DMS 273 (cell line): ENCODE measurements around the gene SLC16A9.
A peak's percentile ranks its signal among the peaks of the same experiment; 100 is the strongest.
"Not testable (repeated sequence)": the region's sequence is repeated elsewhere in the genome, so short reads cannot be mapped to it uniquely, and the experiment has no call there.

Experiments used
- DNase-seq: peaks from one replicate; lab custom pipeline; 2025; ENCODE audit not compliant: unreplicated experiment; lab: John Stamatoyannopoulos, UW

SLC16A9 gene, protein sequence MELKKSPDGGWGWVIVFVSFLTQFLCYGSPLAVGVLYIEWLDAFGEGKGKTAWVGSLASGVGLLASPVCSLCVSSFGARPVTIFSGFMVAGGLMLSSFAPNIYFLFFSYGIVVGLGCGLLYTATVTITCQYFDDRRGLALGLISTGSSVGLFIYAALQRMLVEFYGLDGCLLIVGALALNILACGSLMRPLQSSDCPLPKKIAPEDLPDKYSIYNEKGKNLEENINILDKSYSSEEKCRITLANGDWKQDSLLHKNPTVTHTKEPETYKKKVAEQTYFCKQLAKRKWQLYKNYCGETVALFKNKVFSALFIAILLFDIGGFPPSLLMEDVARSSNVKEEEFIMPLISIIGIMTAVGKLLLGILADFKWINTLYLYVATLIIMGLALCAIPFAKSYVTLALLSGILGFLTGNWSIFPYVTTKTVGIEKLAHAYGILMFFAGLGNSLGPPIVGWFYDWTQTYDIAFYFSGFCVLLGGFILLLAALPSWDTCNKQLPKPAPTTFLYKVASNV

DNA sequence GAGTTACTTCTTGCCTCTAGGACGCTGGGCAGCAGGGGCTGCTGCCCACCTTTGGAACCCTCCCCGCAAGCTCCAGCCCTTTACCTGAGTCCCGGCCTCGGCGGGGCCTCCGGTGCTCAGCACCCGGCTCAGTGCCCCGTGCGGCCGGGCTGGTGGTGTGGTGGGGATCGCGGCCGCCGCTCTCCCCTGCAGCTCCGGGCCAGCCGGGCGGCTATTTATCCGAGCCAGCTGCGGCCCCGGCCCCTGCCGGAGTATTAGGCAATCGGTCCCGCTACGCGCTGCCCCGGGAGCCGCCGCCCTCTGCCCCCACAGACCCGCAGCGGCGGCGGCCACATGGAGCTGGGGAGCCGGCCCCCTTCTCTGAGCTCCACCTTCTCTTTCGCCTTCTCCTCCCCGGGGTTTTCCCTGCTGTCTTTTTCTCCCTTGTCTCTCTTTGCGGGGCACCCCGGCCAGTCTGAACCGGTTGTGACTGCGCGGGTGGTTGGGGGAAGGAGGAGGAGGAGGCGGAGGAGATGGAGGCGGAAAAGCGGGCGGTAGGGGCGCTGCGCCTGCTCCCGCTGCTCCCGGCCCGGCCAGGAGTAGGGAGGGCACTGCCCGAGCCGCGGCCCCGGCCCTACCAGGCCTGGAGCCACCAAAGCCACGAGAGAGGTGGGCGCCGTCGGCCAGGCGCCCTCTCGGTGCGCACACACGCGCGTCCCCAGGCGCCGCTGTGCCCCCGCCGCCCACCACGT, at the start of gene SLC16A9:
SLC16A9 (minus strand) TSS at position 456 of the 731 bp plus-strand sequence. CDS start 25,559 bp downstream, outside the sequence.
- DNase-seq, result peak; percentile 77

DNA sequence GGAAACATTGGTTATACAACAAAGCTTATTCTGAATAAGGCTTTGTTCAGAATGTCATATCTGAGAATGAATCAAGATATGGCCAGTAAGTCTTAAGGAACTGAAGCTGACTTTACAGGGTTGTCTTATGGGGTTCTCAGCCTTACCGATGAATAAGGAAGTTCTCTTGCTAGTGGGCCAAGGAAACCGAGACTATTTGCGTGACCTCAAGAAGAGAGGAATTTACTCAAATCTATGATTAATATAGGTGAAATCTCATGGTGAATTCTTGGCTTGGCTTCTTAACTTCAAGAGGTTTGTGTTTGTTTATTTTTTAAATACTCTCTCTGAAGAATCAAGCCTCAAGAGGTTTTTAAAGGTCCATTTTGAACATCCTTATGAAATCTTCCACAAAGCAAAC, 48.3 kb upstream of the SLC16A9 start:
- DNase-seq, result no peak

DNA sequence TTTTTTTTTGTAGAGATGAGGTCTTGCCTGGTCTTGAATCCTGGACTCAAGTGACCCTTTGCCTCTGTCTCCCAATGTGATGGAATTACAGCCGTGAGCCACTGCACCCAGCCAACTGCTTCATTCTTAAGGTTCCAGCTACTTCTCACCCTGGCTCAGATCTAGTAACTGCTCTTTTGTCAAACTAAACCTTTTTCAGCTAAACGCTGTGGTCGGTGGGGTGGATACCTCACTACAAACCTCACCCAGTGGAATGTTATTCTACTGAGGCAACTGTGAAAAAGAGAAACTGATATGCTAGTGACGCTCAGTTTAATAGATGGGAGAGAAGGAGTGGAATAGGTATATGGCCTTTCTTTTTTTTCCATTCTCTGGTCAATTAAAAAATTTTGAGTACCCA, 45.3 kb upstream of the SLC16A9 start:
- no peak for DNase-seq

DNA sequence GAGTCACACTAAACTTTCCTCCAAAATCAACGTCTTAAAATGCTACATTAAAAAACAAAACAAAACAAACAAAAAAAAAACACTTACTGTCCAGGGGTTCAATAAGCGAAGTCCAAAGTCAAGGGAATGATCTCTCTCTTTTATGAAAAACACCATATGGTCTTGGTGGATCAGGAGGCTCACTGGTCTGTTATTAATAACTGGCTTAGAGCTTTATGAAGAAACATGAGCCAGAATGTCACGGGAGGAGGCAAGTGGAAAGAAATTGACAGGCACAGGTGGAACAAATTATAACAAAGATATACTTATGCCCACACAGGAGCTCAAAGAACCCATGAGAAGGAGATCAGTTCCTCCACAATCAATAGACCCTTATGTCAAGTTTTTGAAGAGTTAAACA, 43.6 kb upstream of the SLC16A9 start, which contains the start of gene MRLN:
MRLN (minus strand) TSS at position 189 of the 400 bp plus-strand sequence.
- DNase-seq, result peak; percentile 82

DNA sequence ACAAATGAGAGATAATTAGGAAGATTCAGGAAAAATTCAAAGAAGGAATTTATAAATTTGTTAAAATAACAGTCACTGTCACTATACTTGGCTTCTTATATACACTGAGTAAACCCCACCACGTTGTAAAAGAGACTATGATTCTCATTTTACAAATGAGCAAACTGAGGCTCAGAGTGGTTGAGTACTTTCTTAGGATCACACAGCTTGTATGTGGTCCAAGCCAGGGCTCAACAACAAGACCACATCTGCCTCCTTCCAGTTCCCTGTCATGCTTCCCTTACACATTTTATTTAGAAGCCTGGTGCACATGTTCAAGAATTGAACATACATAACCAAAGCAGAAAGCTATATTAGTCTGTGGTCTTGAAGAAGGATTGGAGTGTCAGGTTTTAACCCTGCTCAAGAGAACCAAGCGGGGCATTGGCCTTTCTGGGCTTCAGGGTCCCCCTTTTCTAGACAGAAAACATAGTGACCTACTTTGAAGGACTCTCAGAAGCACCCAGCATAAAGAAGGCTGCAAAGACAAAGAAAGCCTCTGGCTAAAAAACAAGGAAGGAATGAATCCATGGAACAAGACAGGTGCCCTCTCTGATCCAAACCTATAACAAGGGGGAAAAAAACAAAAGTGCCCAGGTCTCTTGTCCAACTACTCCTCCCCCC, 42.8 kb upstream of the SLC16A9 start:
- DNase-seq, result peak; percentile 43

DNA sequence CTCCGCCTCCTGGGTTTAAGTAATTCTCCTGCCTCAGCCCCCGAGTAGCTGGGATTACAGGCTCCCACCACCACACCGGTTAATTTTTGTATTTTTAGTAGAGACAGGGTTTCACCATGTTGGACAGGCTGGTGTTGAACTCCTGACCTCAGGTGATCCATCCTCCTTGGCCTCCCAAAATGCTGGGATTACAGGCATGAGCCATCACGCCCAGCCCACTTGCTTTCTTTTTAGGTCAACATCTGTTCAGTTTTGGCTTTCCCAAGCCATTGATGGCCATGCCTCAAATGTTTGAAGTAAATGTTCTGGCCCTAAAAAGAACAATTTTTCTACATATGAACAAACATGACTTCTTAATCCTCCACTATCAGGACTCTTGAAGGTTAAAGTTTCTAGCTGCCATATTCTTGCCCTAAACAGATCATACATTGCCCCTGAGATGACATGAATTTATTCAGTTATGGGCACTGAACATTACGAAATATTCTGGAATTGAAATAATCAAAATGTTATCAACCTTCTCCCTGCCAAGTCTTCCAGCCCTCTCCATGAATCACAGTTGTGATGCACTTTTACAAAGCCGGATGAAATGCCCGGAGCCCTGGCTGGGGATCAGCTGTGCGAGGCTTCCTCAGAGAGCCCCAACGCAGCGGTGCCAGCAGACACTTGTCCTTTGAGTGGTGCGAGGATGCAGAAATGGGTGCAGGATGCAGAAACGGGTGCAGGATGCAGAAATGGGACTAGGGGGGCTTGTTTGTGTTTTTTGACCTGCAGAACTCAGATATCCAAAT, 40.7 kb upstream of the SLC16A9 start:
- DNase-seq, result peak; percentile 33

DNA sequence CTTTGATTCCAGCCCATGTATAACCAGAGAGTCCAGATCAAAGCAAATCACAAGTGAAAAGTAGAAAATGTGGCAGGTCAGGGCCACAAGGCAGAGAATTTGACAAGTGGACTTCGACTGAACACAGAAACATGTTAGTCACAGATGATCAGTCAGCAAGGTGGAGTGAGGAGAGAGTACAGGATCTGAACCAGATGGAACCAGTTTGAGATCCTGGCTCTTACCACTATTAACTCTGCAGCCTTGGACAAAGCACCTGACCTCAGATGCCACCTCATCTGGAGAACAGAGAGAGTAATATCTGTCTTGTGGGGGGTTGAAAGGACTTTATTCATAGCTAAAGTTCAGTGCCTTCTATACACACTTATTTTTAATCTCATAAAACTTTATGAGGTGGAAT, 39.2 kb upstream of the SLC16A9 start:
- no peak for DNase-seq

DNA sequence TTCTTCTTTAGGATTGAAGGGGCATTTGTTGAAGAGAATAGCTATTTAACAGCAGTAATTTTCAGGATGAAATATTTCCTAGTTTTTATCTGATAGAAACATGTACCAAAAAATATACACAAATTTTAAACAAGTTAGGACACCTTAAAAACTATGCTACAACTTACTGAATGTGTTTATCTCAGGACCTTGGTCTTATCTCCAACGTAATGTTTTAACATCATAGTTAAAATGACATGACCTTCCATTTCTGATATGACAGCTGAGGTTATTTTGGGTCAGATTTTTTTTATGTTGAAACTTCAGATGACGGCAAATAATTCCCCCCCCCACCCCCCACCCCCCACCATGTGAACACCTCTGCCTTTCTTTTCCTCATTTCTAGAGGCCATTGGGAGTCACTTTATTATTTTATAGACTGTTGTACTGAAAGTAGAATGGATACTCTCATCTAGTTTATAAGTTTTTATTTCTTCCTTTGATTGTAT, 35.6 kb upstream of the SLC16A9 start:
- no peak for DNase-seq

DNA sequence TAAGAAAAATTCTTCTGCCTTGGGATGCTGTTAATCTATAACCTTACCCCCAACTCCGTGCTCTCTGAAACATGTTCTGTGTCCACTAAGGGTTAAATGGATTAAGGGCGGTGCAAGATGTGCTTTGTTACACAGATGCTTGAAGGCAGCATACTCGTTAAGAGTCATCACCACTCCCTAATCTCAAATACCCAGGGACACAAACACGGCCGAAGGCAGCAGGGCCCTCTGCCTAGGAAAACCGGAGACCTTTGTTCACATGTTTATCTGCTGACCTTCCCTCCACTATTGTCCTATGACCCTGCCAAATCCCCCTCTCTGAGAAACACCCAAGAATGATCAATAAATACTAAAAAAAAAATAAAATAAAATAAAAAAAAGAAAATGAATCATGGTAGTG, 35.1 kb upstream of the SLC16A9 start:
- DNase-seq, result not testable (repeated sequence)

DNA sequence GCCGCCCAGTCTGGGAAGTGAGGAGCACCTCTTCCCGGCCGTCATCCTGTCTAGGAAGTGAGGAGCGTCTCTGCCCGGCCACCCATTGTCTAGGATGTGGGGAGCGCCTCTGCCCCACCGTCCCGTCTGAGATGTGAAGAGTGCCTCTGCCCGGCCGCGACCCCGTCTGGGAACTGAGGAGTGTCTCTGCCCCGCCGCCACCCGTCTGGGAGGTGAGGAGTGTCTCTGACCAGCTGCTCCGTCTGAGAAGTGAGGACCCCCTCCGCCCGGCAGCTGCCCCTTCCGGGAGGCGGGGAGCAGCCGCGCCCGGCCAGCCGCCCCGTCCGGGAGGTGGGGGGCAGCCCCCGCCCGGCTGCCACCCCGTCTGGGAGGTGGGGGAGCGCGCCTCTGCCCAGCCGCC, 34.5 kb upstream of the SLC16A9 start:
- DNase-seq, result not testable (repeated sequence)

DNA sequence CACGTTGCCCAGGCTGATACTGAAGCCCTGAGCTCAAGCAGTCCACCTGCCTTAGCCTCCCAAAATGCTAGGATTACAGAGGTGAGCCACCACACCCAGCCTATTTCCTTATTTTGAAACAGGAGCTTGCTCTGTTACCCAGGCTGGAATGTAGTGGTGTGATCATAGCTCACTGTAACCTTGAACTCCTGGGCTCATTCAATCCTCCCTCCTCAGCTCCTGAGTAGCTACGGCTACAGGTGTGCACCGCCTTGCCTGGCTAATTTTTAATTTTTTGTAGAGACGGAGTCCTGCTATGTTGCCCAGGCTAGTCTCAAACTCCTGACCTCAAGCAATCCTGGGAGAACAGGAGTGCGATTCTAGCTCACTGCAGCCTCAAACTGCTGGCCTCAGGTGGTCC, 31.9 kb upstream of the SLC16A9 start:
- DNase-seq, result no peak

DNA sequence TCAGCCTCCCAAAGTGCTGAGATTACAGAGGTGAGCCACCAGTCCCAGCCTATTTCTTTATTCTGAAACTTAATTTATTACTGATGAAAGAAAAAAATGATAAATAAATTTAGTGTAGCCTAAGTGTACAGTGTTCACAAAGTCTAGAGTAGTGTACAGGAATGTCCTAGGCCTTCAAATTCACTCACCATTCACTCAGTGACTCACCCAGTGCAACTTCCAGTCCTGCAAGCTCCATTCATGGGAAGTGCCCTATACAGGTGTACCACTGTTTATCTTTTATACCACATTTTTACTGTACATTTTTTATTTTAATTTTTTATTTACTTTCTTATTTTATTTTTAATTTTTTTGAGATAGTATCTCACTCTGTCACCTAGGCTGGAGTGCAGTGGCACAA, 31.4 kb upstream of the SLC16A9 start:
- no peak for DNase-seq

DNA sequence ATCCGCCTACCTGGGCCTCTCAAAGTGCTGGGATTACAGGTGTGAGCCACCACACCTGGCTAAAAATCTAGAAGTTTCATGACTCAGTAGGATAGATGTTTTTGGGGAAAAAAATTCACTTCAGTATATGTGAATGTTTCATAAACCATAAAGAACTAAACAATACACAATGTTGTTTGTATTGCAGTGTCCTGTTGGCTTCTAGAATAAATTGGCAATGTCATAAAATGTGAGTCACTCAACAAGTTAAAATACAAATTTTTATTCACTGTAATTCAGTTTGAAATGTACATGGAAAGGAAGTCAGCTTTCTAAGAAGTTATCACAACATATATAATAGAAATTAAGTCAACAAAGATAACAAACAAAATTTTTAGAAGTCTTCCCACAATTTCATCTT, 27.1 kb upstream of the SLC16A9 start:
- no peak for DNase-seq

DNA sequence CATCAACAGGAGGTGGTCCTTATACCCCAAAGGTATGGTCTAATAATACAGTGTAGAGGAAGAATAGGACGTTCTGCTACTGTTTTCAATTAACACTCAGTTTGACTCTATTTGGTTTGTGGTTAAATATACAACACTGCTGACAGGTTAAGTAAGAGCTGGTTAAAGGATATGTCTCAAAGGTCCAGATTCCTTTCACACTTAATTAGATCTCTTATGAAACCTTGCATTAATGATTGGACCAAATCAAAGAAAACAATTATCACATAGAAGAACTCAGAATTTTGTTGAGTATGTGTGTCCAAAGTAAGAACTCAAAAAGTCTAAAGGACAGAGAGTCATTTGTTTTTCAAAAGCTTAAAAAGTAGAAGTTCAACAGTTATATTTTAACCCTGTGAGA, 25.6 kb upstream of the SLC16A9 start:
- DNase-seq, result no peak

DNA sequence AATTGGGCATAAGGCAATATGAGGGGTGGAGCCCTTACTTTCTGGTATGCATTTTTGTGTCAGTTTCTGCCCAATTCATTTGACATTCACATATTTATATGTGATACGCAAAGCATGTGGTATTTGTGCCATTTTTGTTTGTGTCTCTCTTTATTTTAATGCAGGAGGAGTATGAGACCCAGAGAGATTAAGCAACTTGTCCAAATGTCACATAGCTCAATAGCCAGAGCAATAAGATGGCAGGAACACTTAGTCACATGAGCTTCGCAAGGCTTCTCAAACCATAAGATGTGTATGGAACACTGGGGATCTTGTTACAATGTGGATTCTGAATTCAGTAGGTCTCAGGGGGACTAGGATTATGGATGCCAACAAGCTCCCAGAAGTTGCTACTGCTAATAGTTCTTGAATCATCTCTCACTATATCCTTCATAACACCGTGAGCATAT, 24.4 kb upstream of the SLC16A9 start:
- DNase-seq, result no peak

DNA sequence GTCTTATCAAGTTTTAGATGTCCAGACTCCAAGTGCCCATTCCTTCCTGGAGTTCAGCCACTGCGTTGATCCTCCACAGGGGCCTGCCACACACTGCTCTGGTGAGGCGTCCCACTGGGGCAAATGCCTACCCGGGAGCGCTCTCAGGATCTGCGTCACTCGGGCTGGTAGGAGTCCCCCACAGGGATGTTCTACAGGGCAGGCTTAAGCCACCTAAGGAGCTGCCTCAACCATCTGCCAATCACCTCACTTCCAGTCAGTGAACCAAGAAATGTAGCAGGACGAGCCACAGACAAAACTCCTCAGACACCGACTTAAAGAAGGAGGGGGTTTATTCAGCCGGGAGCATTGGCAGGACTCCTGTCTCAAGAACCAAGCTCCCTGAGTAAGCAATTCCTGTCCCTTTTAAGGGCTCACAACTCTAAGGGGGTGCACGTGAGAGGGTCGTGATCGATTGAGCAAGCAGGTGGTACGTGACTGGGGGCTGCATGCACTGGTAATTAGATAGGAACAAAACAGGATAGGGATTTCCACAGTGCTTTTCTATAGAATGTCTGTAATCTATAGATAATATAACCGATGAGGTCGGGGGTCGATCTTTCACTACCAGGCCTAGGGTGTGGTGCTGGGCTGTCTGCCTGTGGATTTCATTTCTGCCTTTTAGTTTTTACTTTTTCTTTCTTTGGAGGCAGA, 23.8 kb upstream of the SLC16A9 start:
- DNase-seq, result not testable (repeated sequence)

DNA sequence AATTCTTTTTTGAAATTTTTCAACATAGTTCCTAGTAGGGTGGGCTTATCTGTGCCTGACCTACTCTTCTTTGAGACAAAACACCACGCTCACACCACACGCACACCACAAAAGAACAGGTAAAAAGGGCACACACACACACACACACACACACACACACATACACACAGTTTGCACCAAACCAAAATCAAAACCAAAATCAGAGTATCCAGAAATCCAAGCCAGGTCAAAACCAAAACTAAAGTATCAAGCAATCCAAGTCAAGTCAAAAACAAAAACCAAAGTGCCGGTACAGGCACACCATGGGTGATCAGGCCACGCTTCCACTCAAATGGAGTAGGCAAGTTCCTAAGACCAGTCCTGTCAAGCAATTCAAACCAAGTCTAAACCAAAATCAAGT, 23.2 kb upstream of the SLC16A9 start:
- not testable (repeated sequence) for DNase-seq

DNA sequence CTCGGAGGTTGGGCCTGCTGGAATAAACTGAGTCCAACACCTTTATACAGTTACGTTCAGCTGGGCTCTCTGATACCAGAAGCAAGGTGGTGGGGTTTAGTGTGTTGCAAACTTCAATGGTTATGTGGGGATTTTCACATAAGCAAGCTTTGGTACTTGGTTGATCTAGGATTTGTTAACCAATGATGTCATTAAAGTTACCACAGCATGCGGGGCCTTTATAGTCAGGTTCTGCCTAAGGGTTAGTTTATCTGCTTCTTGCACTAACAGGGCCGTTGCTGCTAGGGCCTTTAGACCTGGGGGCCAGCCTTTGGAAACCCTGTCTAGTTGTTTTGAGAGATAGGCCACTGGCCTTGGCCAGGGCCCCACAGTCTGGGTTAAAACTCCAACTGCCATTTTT, 19.5 kb upstream of the SLC16A9 start:
- not testable (repeated sequence) for DNase-seq

DNA sequence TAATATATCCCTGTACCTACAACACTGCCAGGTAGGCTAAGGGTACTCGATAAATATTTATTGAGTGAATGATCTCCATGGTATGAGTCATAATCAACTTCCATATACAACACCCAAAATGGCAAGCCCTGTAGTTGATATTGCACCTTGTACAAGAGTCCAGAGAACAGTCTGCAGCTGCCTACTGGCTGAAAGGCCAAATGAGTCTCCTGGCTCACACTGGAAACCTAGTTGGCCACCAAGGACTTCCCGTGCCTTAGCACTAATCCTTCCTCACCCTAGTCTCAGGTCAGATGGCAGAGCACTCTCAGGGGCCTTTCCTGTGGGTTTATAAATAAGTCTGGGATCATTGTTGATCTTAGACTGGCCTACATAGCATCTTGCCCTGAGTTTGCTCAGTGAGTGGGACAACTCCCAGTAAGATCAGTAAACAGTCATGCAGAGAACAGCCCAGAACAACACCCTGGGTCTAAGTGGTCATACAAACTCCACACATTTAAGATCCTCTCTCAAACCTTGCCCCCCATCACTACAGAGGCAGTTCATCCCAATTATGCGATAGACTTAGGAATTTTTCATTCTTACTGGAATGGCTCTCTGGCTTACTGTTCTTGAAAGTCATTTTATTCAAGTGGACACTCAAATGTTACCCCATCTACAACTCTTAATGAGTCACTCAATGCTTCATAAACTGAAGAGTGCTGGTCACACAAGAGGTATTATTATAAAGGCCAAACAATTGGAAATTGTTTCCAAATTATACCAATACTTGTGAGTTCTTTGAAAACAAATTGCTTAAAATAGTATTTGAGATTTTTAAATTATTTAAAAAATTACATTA, 14.7 kb upstream of the SLC16A9 start:
- no peak for DNase-seq
